Glutamatergic neuron (in vitro differentiated cells): ENCODE measurements around the gene CCDC70. TPM values are rescaled to one million over a fixed set of nuclear protein-coding genes. Genes with fewer than 3 reads are reported as not detected.

Experiments used
- DNase-seq: peaks from one replicate; pipeline ENCODE4 v3.0.0; 2022
- H3K27ac Mint-ChIP-seq: one replicate; pipeline ENCODE4 v1.8.0; 2020; ENCODE audit warnings: mild to moderate bottlenecking, mixed read lengths, inconsistent platforms; ENCODE audit not compliant: unreplicated experiment
- H3K27me3 Mint-ChIP-seq: one replicate; pipeline ENCODE4 v1.8.0; 2020; ENCODE audit warnings: mild to moderate bottlenecking, moderate library complexity, mixed read lengths, inconsistent platforms; ENCODE audit not compliant: unreplicated experiment
- H3K36me3 Mint-ChIP-seq: one replicate; pipeline ENCODE4 v1.8.0; 2020; ENCODE audit warnings: mild to moderate bottlenecking, mixed read lengths, inconsistent platforms; ENCODE audit not compliant: unreplicated experiment
- H3K4me1 Mint-ChIP-seq: one replicate; pipeline ENCODE4 v1.8.0; 2020; ENCODE audit warnings: mild to moderate bottlenecking, low read depth, mixed read lengths, inconsistent platforms; ENCODE audit not compliant: unreplicated experiment
- H3K4me3 Mint-ChIP-seq: one replicate; pipeline ENCODE4 v1.8.0; 2020; ENCODE audit warnings: mild to moderate bottlenecking, mixed read lengths, inconsistent platforms; ENCODE audit not compliant: unreplicated experiment
- H3K9me3 Mint-ChIP-seq: one replicate; pipeline ENCODE4 v1.8.0; 2020; ENCODE audit warnings: mild to moderate bottlenecking, moderate library complexity, mixed read lengths, inconsistent platforms; ENCODE audit not compliant: unreplicated experiment
- total RNA-seq: library from RNA; stranded (reverse); fragmentation: NEBNext Ultra II Directional; extraction: Animal tissue kit (Norgen Biotek cat#: 25700); gene quantifications from one replicate; pipeline ENCODE4 v1.2.1, GENCODE V29; 2021; ENCODE audit not compliant: unreplicated experiment
- TF ChIP-seq, protein P1 (sequence below): fragments of 200-600 bp; sonication (generic); IDR thresholded peaks from one replicate; pipeline ENCODE4 v1.5.0; 2021; ENCODE audit not compliant: partially characterized antibody, unreplicated experiment

The CCDC70 gene
- total RNA-seq, 1 donor from 2014 or later, result not detected

DNA sequence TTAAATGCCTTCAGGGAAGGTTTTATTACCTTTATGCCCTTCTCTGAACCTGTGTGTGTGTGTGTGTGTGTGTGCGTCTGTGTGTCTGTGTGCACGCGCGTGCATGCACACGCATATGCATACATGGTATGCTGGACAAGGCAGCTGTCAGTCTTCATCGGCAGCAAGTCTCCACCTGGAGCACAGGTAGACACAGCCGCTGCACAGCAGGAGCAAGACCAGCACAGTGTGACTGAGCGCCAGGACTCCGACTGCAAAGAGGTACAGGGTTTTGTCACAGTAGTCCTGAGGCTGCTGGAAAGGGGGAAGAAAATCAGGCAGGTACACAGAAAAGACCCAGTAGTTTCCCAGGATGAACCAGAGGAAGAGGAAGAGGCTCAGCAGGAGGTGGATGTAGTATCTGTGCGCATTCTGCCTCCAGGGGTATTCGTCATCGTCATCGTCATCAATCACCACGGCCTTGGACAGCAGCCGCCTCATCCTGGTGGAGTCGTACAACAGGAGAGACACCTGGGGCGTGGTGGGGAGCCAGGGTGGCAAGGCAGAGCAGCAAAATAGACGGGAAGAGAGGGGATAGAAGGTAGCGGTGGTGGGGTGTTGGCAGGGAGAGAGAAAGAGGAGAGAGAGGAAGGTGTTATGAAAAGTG lies 45.0 kb upstream of the CCDC70 start:
- DNase-seq, result no peak
- H3K9me3 Mint-ChIP-seq, result no peaks in the 10 kb centered on the region
- H3K36me3 Mint-ChIP-seq, result no peaks in the 10 kb centered on the region
- H3K27ac Mint-ChIP-seq, result no peak overlapping the region
- no peak overlapping the region for H3K4me3 Mint-ChIP-seq
- peaks cover 9% of the 10 kb centered on the region for H3K27me3 Mint-ChIP-seq
- peaks cover 49% of the 10 kb centered on the region for H3K4me1 Mint-ChIP-seq
- TF ChIP-seq, protein P1, sequence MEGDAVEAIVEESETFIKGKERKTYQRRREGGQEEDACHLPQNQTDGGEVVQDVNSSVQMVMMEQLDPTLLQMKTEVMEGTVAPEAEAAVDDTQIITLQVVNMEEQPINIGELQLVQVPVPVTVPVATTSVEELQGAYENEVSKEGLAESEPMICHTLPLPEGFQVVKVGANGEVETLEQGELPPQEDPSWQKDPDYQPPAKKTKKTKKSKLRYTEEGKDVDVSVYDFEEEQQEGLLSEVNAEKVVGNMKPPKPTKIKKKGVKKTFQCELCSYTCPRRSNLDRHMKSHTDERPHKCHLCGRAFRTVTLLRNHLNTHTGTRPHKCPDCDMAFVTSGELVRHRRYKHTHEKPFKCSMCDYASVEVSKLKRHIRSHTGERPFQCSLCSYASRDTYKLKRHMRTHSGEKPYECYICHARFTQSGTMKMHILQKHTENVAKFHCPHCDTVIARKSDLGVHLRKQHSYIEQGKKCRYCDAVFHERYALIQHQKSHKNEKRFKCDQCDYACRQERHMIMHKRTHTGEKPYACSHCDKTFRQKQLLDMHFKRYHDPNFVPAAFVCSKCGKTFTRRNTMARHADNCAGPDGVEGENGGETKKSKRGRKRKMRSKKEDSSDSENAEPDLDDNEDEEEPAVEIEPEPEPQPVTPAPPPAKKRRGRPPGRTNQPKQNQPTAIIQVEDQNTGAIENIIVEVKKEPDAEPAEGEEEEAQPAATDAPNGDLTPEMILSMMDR, result no peak

DNA sequence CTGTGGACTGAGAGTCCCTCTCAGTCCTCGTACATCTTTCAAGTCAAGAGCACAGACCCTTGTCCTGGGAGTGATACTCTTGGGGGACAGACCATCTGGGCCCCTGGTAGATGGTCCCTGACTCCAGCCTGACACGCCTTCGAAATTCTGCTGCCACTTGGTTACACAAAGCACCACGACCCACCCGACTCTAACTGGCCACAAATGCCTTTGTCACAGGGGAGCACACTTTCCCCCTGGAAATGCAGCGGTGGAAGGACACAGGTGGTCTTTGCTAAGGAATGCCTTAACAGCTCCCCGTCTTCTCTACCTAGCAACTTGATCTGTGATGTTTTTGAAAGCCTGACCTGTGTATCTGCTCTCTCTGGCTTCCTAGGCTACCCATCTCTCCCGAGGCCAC lies 44.1 kb upstream of the CCDC70 start:
- Mint-ChIP-seq H3K27me3 (peaks cover 9% of the 10 kb centered on the region), H3K27ac (no peak overlapping the region), H3K36me3 (no peaks in the 10 kb centered on the region), H3K4me3 (no peak overlapping the region), H3K4me1 (peaks cover 42% of the 10 kb centered on the region), H3K9me3 (no peaks in the 10 kb centered on the region)
- no peak for DNase-seq
- TF ChIP-seq, protein P1, result no peak

DNA sequence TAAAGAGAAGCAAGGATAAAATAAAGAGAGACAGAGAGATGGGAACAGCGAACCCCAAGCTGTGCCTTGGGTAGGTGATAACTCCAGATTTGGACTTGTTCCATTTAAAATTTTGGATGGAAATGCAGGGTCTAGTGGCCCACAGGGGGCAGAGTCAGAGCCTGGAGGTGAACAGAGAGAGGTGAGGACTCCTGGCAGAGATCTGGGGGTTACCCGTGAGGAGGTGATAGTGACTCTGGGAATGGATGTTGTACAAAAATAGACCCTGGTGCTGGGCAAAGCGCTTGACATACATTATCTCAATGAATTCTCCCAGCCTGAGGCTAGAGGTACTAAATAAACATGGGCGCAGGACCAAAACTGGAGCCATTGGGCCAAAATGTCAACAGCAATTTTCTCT lies 43.5 kb upstream of the CCDC70 start:
- TF ChIP-seq, protein P1, result no peak
- no peaks in the 10 kb centered on the region for H3K36me3 Mint-ChIP-seq
- H3K4me1 Mint-ChIP-seq, result peaks cover 36% of the 10 kb centered on the region
- H3K27me3 Mint-ChIP-seq, result peaks cover 9% of the 10 kb centered on the region
- no peaks in the 10 kb centered on the region for H3K9me3 Mint-ChIP-seq
- H3K27ac Mint-ChIP-seq, result no peak overlapping the region
- DNase-seq, result no peak
- no peak overlapping the region for H3K4me3 Mint-ChIP-seq

DNA sequence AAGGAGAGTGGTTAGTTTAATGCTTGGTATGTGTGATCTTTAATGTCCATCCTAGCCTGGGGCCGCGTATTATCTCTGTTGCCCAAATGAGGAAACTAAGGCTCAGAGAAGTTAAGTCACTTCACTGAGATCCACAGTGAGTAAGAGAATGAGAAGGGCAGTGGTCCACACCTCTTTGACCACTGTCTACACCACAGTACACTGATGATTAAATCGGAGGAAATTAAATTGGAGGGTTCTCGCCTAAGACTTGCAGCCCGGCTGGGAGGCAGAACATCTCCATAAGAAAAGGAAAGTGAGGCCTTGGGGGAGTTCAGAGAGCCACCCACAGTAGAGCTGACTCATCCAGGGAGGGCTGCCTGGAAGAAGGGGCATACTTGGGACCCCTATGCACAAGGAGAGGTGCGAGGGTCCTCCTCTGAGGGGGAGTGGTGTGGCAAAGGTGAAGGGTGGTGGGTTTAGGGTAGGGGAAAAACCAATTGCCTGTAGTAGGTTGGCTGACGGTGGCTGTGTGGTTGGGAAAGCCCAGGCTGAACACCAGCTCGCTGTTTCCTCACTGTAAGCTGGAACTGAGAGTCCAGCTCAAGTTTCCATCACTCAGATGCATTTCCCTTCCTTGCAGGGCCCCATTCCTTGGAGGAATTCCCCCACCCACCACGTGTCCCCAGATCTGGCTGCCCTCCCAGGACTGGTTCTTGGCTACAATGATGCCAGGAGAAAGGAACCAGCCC lies 42.8 kb upstream of the CCDC70 start:
- Mint-ChIP-seq H3K36me3 (no peaks in the 10 kb centered on the region), H3K4me1 (peaks cover 31% of the 10 kb centered on the region), H3K4me3 (no peak overlapping the region), H3K27ac (no peak overlapping the region), H3K27me3 (peaks cover 9% of the 10 kb centered on the region), H3K9me3 (no peaks in the 10 kb centered on the region)
- TF ChIP-seq, protein P1, result no peak
- DNase-seq, result no peak

DNA sequence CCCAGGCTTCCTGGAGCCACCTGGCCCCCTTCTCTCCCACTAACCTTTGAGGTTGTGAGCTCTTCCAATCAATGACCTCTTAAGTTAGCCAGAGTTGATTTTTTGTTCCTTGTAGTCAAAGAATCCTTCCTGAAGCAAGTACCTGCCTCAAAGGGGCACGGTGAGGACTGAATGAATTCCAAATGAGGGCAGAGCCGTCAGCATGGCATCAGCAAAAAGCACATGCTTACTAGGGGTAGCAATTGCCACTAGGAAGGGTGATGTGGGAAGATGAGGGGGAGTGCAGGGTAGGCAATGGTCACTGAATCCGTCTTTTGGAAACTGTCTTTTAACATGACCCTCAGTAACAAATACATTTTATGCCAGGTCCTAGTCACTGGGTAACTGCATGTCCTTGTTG lies 42.2 kb upstream of the CCDC70 start:
- Mint-ChIP-seq H3K27ac (no peak overlapping the region), H3K36me3 (no peaks in the 10 kb centered on the region)

More for the DNA sequence above, 42.2 kb upstream of the CCDC70 start:
- DNase-seq, result no peak
- TF ChIP-seq, protein P1, result no peak
- no peaks in the 10 kb centered on the region for H3K9me3 Mint-ChIP-seq
- H3K4me1 Mint-ChIP-seq, result peaks cover 33% of the 10 kb centered on the region
- H3K4me3 Mint-ChIP-seq, result no peak overlapping the region
- peaks cover 9% of the 10 kb centered on the region for H3K27me3 Mint-ChIP-seq
